HG03565 (cell line): ENCODE results near the gene GSAP.
A peak's percentile ranks its signal among the peaks of the same experiment; 100 is the strongest.

ENCODE experiments used
- ATAC-seq: cut with Tn5 transposase; IDR thresholded peaks from one replicate; pipeline ENCODE4 v1.9.1; 2021; ENCODE audit warnings: mild to moderate bottlenecking, moderate library complexity; ENCODE audit not compliant: unreplicated experiment

Gene GSAP

GRCh38 chr7:77409739-77410547, 6.2 kb downstream of the GSAP start:
- ATAC-seq, result no peak

DNA sequence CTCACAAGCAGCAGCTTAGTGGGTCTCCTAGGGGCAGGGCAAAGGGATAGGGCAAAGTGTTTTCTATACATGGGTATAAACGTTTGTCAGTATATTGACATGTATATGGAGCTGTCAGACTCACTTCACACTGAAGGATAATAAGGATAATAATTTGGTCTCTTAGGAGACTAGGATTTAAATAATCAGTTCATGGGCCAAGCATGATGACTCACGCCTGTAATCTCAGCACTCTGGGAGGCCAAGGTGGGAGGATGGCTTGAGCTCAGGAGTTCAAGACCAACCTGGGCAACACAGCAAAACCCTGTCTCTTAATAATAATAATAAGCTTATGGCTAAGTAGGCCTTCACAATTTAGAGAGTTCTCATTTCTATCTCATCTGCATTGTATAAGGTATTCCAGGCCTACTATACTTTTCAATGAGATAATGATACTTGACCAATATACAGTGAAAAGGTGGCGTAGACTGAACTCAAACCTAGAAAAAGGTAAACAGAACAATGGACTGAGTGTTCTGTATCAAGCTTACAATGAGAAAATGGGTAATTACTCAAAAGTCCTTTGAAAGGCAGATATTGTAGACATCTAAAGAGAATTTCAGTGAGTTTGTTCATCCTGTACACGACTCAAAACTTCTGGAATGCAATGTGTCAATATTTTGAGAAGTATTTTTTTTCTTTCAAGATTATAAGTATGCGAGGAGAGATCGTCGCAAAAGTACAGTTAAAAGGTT, 7.0 kb downstream of the GSAP start:
- ATAC-seq, result no peak

GRCh38 chr7:77407906-77408305, 8.2 kb downstream of the GSAP start:
- ATAC-seq, result no peak

GRCh38 chr7:77406421-77406820, 9.7 kb downstream of the GSAP start:
- ATAC-seq, result no peak

- ATAC-seq, result no peak
Measured at GRCh38 chr7:77404641-77405040, 11.5 kb downstream of the GSAP start.

DNA sequence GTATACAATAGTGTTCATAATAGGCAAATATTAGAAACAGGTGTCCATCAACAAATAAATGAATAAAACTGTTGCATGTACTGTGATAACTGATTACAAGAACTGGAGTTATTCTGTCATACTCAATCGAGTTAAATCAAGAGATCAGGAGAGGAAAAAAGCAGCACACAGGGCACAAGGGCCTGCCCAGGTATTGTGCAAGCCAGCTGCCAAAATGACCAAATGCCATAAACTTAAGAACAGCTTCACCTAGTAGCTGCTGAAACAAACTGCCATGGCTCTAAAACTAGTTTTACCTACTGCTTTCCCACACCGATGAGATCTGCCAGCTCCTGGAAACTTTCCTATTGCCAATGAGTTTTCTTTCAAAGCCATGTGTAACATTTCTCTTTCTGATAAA, 12.2 kb downstream of the GSAP start:
- no peak for ATAC-seq

DNA sequence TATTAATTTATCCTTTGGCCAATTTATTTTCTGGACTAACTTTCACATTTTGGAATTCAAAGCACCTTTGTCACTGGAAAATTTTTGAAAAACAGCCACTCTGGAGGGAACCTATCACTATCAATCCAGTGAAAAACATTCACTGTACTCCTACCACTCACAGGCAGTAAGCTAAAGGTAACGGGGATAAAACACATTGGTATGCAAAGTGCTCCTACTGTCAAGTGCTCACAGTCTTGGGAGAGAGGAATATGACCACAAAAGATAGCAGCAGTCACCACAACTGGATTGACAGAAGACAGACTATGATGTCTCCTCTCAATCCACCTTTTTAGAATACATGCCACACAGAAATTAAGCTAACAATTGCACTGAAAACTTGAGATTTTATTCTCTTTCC, 13.3 kb downstream of the GSAP start:
- no peak for ATAC-seq

DNA sequence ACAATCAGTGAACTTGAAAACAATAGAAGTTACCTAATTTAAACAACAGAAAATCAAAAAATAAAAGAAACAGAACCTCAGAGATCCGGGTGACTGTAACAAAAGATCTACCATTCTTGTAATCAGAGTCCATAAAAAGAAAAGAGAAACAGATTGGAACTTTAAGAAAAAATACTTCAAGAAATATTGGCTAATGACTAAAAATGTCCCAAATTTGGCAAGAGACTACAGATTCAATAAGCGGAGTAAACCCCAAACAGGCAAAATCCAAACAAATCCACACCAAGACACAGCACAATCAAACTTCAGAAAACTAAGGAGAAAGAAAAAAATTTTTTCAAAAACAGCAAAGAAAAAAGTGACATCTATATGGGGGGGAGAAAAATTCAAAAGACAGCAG, 15.1 kb downstream of the GSAP start:
- ATAC-seq, result no peak

GRCh38 chr7:77399816-77400215, 16.3 kb downstream of the GSAP start:
- ATAC-seq, result no peak

GRCh38 chr7:77396894-77397547, 19.1 kb downstream of the GSAP start:
- ATAC-seq, result no peak

- ATAC-seq, result no peak
Measured at GRCh38 chr7:77395626-77396025, 20.5 kb downstream of the GSAP start.

GRCh38 chr7:77393954-77394353, 22.2 kb downstream of the GSAP start:
- no peak for ATAC-seq

DNA sequence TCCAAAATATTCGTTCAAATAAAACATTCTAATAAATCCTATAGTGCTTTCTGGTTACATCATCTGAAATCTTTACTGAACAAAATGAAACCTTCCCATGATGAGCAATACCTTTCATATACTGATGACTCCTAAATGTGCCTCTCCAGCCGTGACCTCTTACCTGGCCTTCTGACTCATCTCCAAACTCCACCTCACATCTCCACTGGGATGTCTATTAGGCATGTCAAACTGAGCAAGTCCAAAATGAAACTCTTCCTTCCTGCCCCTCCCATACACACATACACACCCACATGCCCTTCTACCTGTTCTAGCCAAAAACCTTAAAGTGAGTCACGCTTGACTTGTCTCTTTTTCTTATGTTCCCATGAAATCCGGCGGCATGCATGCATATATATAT, 22.9 kb downstream of the GSAP start:
- peak; percentile 94 for ATAC-seq

DNA sequence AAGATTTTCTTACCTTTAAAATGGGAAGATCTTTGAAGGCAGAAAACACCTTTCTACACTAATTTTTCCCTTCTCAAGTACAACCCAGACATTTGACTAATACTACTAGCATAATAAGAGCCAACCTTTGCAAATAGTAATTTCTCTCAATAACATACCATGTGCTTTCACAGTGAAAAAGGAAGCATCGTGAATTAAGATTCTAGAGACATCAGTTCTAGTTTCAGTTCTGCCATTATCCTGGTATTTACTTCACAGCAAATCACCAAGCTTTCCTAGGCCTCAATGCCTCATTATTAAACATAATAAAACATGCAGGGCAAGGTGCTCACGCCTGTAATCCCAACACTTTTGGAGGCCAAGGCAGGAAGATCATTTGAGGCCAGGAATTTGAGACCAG, 24.9 kb downstream of the GSAP start:
- ATAC-seq, result peak; percentile 41

- no peak for ATAC-seq
Measured at GRCh38 chr7:77388055-77388641, 28.0 kb downstream of the GSAP start.

GRCh38 chr7:77386165-77386822, 29.9 kb downstream of the GSAP start:
- ATAC-seq, result no peak

DNA sequence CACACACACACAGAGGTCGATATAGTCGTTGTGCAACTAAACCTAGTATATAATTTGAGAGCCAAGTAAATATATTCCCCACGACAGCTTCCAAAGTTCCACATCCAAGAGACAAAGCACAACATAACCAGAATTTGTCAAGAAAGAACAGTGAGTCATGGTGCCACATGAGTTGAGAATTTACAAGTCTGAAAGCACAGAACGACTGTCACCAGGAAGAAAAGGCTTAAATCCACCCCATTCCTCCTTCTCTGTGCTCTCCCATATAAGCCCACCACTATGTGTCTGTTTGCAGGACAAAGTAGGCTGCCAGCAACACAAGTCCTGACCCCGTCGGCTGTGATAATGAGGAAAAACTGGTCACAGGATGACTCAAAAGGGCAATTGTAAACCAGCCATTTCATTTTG, 32.8 kb downstream of the GSAP start:
- ATAC-seq, result no peak

DNA sequence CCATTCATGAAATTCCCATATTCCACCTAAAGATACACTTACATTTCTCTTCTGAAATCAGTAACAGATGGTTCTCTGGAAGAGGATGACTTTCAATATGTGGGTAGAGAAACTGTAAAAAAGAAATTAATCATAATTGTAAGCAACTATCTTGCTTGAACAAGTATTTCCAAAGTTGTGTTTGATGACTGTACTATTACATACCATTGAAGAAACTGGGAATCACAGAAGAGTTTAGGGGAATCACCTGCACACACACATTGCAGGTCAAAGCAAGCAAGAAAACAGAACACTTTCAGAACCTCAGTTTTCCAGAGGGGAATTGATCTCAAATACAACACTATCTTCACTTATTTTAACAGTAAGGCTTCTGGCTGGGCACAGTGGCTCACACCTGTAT, 33.6 kb downstream of the GSAP start:
- no peak for ATAC-seq

DNA sequence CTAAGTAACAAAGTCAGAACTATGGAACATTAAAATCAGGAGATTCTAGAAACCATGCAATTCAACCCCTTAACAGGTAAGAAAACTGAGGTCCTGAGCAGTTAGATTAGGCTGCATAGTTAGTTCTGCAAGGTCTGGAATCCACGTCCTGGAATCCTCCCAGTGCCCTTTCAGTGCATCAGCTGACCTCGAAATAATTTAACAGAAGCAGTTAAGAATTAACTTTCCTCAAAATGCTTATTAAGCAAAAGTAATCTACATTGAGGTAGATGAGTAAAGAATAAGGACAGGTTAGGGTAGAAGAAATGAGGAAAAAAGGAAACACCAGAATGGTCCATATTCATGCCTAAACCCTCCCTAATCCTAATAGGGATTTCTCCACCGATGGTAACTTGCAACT, 37.6 kb downstream of the GSAP start:
- ATAC-seq, result no peak

DNA sequence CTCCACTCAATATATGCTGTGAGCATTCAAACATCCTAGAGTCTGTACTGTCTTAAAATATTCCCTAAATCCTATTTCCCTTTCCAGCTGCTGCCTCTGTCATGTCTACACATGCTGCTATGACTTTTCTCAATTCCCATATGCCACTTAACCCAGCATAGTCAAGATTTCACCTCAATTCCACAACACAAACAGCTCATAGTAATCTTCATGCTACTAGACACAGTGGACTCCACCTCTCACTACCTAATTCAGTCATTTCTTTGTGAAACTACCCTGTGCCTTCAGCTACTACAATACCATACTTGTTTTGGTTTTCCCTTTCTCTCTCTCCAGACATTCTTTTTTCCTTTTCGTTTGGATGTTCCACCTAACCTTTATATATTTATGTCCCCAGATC, 45.5 kb downstream of the GSAP start:
- ATAC-seq, result peak; percentile 70

- no peak for ATAC-seq
Measured at GRCh38 chr7:77368974-77369373, 47.2 kb downstream of the GSAP start.
